ENCODE results near the gene NHLRC3.
"Not testable (repeated sequence)": the region's sequence is repeated elsewhere in the genome, so short reads cannot be mapped to it uniquely, and the experiment has no call there.

Gene NHLRC3

GRCh38 chr13:39048806-39049205 lies 10.6 kb downstream of the NHLRC3 start:
- DNase-seq, result no peak

GRCh38 chr13:39049274-39049673 lies 11.0 kb downstream of the NHLRC3 start:
- no peak for DNase-seq

- DNase-seq, result no peak
Observed at GRCh38 chr13:39051157-39051556, 12.9 kb downstream of the NHLRC3 start.

- no peak for DNase-seq
Observed at GRCh38 chr13:39052944-39053343, 14.7 kb downstream of the NHLRC3 start.

- no peak for DNase-seq
Observed at GRCh38 chr13:39054112-39054511, 15.9 kb downstream of the NHLRC3 start.

- no peak for DNase-seq
Observed at GRCh38 chr13:39056018-39056417, 17.8 kb downstream of the NHLRC3 start.

- no peak for DNase-seq
Observed at GRCh38 chr13:39058040-39058439, 19.8 kb downstream of the NHLRC3 start.

GRCh38 chr13:39062004-39062403 lies 23.7 kb downstream of the NHLRC3 start:
- DNase-seq, result no peak

- DNase-seq, result no peak
Observed at GRCh38 chr13:39072842-39073241, 34.6 kb downstream of the NHLRC3 start.

- DNase-seq, result no peak
Observed at GRCh38 chr13:39073983-39074382, 35.7 kb downstream of the NHLRC3 start.

GRCh38 chr13:39086251-39086945 lies 48.1 kb downstream of the NHLRC3 start:
- not testable (repeated sequence) for DNase-seq

GRCh38 chr13:39091586-39091985 lies 53.3 kb downstream of the NHLRC3 start:
- no peak for DNase-seq

GRCh38 chr13:39095500-39095899 lies 57.2 kb downstream of the NHLRC3 start:
- no peak for DNase-seq

GRCh38 chr13:39099231-39099630 lies 61.0 kb downstream of the NHLRC3 start:
- no peak for DNase-seq
